ENCODE data around the gene UNC79. TPM values are rescaled to one million over a fixed set of nuclear protein-coding genes. Genes with fewer than 3 reads are reported as not detected.

The UNC79 gene
- total and polyA plus RNA-seq, 10 of the 15 experiments (the other 5 are each of a cell fraction or from before 2014, with no cell fraction given): 0.04 to 0.29 (median 0.14) TPM

DNA sequence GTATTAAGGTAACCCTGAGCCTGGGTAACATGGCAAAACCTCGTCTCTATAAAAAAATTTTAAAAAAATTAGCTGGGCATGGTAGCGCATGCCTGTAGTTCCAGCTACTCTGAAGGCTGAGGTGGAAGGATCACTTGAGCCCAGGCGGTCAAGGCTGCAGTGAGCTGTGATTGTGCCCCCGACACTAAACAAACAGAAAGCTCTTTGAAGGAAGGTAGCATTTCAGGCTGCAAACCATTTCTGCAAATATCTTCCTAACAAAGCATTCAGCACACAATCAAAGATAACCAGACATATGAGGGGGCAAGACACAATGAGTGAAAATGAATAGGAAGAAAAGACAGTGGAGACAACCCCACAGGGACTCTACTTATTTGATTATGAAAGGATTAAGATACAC lies 238.9 kb downstream of the UNC79 start:
- WGBS (ENCODE audit: insufficient coverage, insufficient replicate concordance, low lambda C conversion rate, missing lambda C conversion rate): 54% methylated on average over 4 of the region's 4 CpGs
- Histone ChIP-seq H3K4me3 (no peak overlapping the region), H4K20me1 (ENCODE audit: control insufficient read depth, insufficient read depth) (no peaks in the 10 kb centered on the region), H3K9ac (ENCODE audit: control insufficient read depth, insufficient read depth, low read length) (no peak overlapping the region), H3K4me1 (ENCODE audit: control insufficient read depth, insufficient read depth, low read length) (no peaks in the 10 kb centered on the region), H3K27ac (ENCODE audit: control insufficient read depth, insufficient read depth) (no peak overlapping the region), H2AFZ (ENCODE audit: control insufficient read depth, low read depth, low read length) (no peak overlapping the region), H3K79me2 (ENCODE audit: control insufficient read depth, insufficient read depth, low read length) (no peaks in the 10 kb centered on the region), H3K4me2 (ENCODE audit: control insufficient read depth, insufficient read depth) (no peak overlapping the region), H3K9me3 (replicated peaks; ENCODE audit: control insufficient read depth, insufficient read depth, low read length) (no peaks in the 10 kb centered on the region; the same call in 1 of the 3 replicates), H3K36me3 (ENCODE audit: control insufficient read depth in 2 of 2, insufficient read depth in 2 of 2, low read length in 1 of 2) (no peaks in the 10 kb centered on the region), H3K27me3 (replicated peaks in 1 of 2; ENCODE audit: control insufficient read depth in 2 of 2, insufficient read depth in 2 of 2, low read length in 1 of 2) (no peaks in the 10 kb centered on the region)
- no peak for TF ChIP-seq SMARCA5 (IDR thresholded peaks at IDR 0.05)
- TF ChIP-seq PML (IDR thresholded peaks at IDR 0.05; ENCODE audit: low read length): no peak
- no peak for TF ChIP-seq USF1 (IDR thresholded peaks at IDR 0.05; ENCODE audit: borderline replicate concordance, extremely low read length, insufficient read depth, low read depth, low read length)
- TF ChIP-seq NRF1 (conservative IDR thresholded peaks at IDR 0.05; ENCODE audit: low read depth, low read length): no peak
- TF ChIP-seq ZNF622 (IDR thresholded peaks at IDR 0.05): no peak
- TF ChIP-seq ATF7 (IDR thresholded peaks at IDR 0.05; ENCODE audit: low read depth): no peak
- TF ChIP-seq BRCA1 (IDR thresholded peaks at IDR 0.05; ENCODE audit: low read depth, low read length): no peak
- TF ChIP-seq PBX3 (IDR thresholded peaks at IDR 0.05; ENCODE audit: insufficient replicate concordance, low read depth, low read length): no peak
- TF ChIP-seq SUZ12 (IDR thresholded peaks at IDR 0.05; ENCODE audit: unreplicated experiment): no peak
- TF ChIP-seq CHD1 (IDR thresholded peaks at IDR 0.05; ENCODE audit: low read depth, low read length): no peak
- TF ChIP-seq PAX5 (IDR thresholded peaks at IDR 0.05; ENCODE audit: borderline replicate concordance, low read depth, low read length): no peak
- no peak for TF ChIP-seq RAD21 (IDR thresholded peaks at IDR 0.05; ENCODE audit: insufficient read depth, low read depth, low read length)
- no peak for TF ChIP-seq CBFB (IDR thresholded peaks at IDR 0.05; ENCODE audit: low read depth)
- no peak for TF ChIP-seq MEF2A (IDR thresholded peaks at IDR 0.05; ENCODE audit: insufficient read depth, low read depth, low read length)
- TF ChIP-seq TCF7 (IDR thresholded peaks at IDR 0.05; ENCODE audit: borderline replicate concordance): no peak
- ATAC-seq (no peak), FAIRE-seq (no peak), DNase-seq (ENCODE audit: low read depth, low spot score) (no peak)
- CTCF ChIA-PET: no interaction called here
- SMC1A ChIA-PET (ENCODE audit: uncharacterized antibody, unreplicated experiment): no interaction called here
- no TSS peak for BruUV-seq (replicated peaks)
- POLR2A ChIA-PET: no interaction called here
- intact Hi-C loops (cut with micrococcal nuclease; ENCODE audit: unreplicated experiment): no loop called here
- in situ Hi-C loops (cut with MboI): no loop called here
- RAD21 ChIA-PET (ENCODE audit: unreplicated experiment): no interaction called here
